ENCODE results near the gene CFAP70.

CFAP70 gene

GRCh38 chr10:73210395-73211105 is 148.1 kb downstream of the CFAP70 start:
- DNase-seq = no peak

- no peak for DNase-seq
These were observed 149.0 kb downstream of the CFAP70 start for GRCh38 chr10:73209705-73210104.

- DNase-seq = no peak
These were observed 150.8 kb downstream of the CFAP70 start for GRCh38 chr10:73207883-73208282.

GRCh38 chr10:73206385-73206784 is 152.3 kb downstream of the CFAP70 start:
- no peak for DNase-seq

GRCh38 chr10:73205890-73206289 is 152.8 kb downstream of the CFAP70 start:
- DNase-seq = peak; percentile 14

GRCh38 chr10:73205081-73205480 is 153.6 kb downstream of the CFAP70 start:
- DNase-seq = no peak
